Neural crest cell (in vitro differentiated cells): ENCODE data around the gene HIP1R. TPM values are rescaled to one million over a fixed set of nuclear protein-coding genes. Genes with fewer than 3 reads are reported as not detected.
"Not testable (repeated sequence)": the region's sequence is repeated elsewhere in the genome, so short reads cannot be mapped to it uniquely, and the experiment has no call there.

Source experiments
- DNase-seq: peaks from one replicate; pipeline ENCODE4 v3.0.0; 2021; ENCODE audit warnings: low read depth, mixed read lengths, low spot score
- H3K27ac Mint-ChIP-seq: one replicate; pipeline ENCODE4 v1.8.0; 2021; ENCODE audit warnings: mild to moderate bottlenecking, mixed read lengths; ENCODE audit not compliant: unreplicated experiment
- H3K27me3 Mint-ChIP-seq: 2 replicates; pipeline ENCODE4 v1.8.0; 2021; ENCODE audit warnings: low read depth, mild to moderate bottlenecking, mixed read lengths
- H3K36me3 Mint-ChIP-seq: 2 replicates; pipeline ENCODE4 v1.8.0; 2021; ENCODE audit warnings: low read depth, mild to moderate bottlenecking, mixed read lengths
- H3K4me1 Mint-ChIP-seq: 2 replicates; pipeline ENCODE4 v1.8.0; 2021; ENCODE audit warnings: mixed read lengths
- H3K4me3 Mint-ChIP-seq: one replicate; pipeline ENCODE4 v1.8.0; 2021; ENCODE audit warnings: mild to moderate bottlenecking, mixed read lengths
- H3K9me3 Mint-ChIP-seq: 2 replicates; pipeline ENCODE4 v1.8.0; 2021; ENCODE audit warnings: mixed read lengths
- CTCF ChIP-seq: fragments of 200-600 bp; sonication (generic); conservative IDR thresholded peaks from 2 replicates; pipeline ENCODE4 v1.5.0; 2021; ENCODE audit warnings: antibody characterized with exemption, mild to moderate bottlenecking
- total RNA-seq: library from RNA; stranded (reverse); gene quantifications from 2 replicates; pipeline ENCODE4 v1.2.1, GENCODE V29; 2021

HIP1R gene
- total RNA-seq, 1 donor from 2014 or later: 23.2 TPM

- Mint-ChIP-seq H3K9me3 (no peaks in the 10 kb centered on the region), H3K27ac (peak overlapping the region; percentile 5), H3K36me3 (peaks cover 3% of the 10 kb centered on the region), H3K27me3 (no peaks in the 10 kb centered on the region), H3K4me3 (peak overlapping the region; percentile 52), H3K4me1 (peaks cover 66% of the 10 kb centered on the region)
- TF ChIP-seq CTCF: no peak
- no peak for DNase-seq
Measured at GRCh38 chr12:122874081-122874480, 38.8 kb downstream of the HIP1R start.

- Mint-ChIP-seq H3K4me1 (peaks cover 77% of the 10 kb centered on the region), H3K27me3 (no peaks in the 10 kb centered on the region), H3K27ac (no peak overlapping the region), H3K36me3 (no peaks in the 10 kb centered on the region), H3K4me3 (peak overlapping the region; percentile 28), H3K9me3 (no peaks in the 10 kb centered on the region)
- TF ChIP-seq CTCF: no peak
- DNase-seq: no peak
Measured at GRCh38 chr12:122875590-122876220, 40.4 kb downstream of the HIP1R start.

GRCh38 chr12:122876281-122876680 is 41.0 kb downstream of the HIP1R start:
- peaks cover 77% of the 10 kb centered on the region for H3K4me1 Mint-ChIP-seq
- H3K4me3 Mint-ChIP-seq: peak overlapping the region; percentile 28
- not testable (repeated sequence) for H3K27me3 Mint-ChIP-seq, H3K36me3 Mint-ChIP-seq, DNase-seq, H3K9me3 Mint-ChIP-seq, H3K27ac Mint-ChIP-seq

GRCh38 chr12:122876731-122877130 is 41.5 kb downstream of the HIP1R start:
- H3K36me3 Mint-ChIP-seq: no peaks in the 10 kb centered on the region

GRCh38 chr12:122878780-122879612 is 43.7 kb downstream of the HIP1R start:
- peaks cover 63% of the 10 kb centered on the region for H3K4me1 Mint-ChIP-seq
- H3K27me3 Mint-ChIP-seq: no peaks in the 10 kb centered on the region
- no peak for TF ChIP-seq CTCF
- no peak for DNase-seq
- no peaks in the 10 kb centered on the region for H3K9me3 Mint-ChIP-seq
- H3K4me3 Mint-ChIP-seq: no peak overlapping the region
- H3K27ac Mint-ChIP-seq: peak overlapping the region; percentile 12
- H3K36me3 Mint-ChIP-seq: no peaks in the 10 kb centered on the region

More at GRCh38 chr12:122876731-122877130, 41.5 kb downstream of the HIP1R start:
- DNase-seq: no peak
- peaks cover 77% of the 10 kb centered on the region for H3K4me1 Mint-ChIP-seq
- H3K27me3 Mint-ChIP-seq: no peaks in the 10 kb centered on the region
- H3K27ac Mint-ChIP-seq: peak overlapping the region; percentile 8
- H3K4me3 Mint-ChIP-seq: no peak overlapping the region
- no peaks in the 10 kb centered on the region for H3K9me3 Mint-ChIP-seq
- no peak for TF ChIP-seq CTCF

- no peak for TF ChIP-seq CTCF
- H3K4me3 Mint-ChIP-seq: no peak overlapping the region
- peak overlapping the region; percentile 73 for H3K27ac Mint-ChIP-seq
- no peaks in the 10 kb centered on the region for H3K36me3 Mint-ChIP-seq
- no peak for DNase-seq
- H3K4me1 Mint-ChIP-seq: peaks cover 65% of the 10 kb centered on the region
- H3K27me3 Mint-ChIP-seq: no peaks in the 10 kb centered on the region
- H3K9me3 Mint-ChIP-seq: no peaks in the 10 kb centered on the region
Measured at GRCh38 chr12:122880155-122880667, 45.0 kb downstream of the HIP1R start.
